Coronary artery (tissue), 2 donors: ENCODE data around the gene SV2C.

Experiments
- DNase-seq: peaks from one replicate; pipeline ENCODE4 v3.0.0-alpha.2; 2017; ENCODE audit warnings: low spot score
- H3K27ac ChIP-seq, 2 donors: fragments of 200-600 bp; sonication (generic); one replicate each; pipeline ENCODE4 v1.5.1; 2016 to 2019
- H3K4me3 ChIP-seq: fragments of 200-600 bp; sonication (generic); 2 replicates; pipeline ENCODE4 v1.5.1; 2016; ENCODE audit warnings: mild to moderate bottlenecking, moderate library complexity
- TF ChIP-seq, protein P1 (sequence below): fragments of 200-600 bp; sonication (generic); IDR thresholded peaks from one replicate; pipeline ENCODE4 v1.5.1; 2019; ENCODE audit warnings: antibody characterized with exemption

Gene SV2C

DNA sequence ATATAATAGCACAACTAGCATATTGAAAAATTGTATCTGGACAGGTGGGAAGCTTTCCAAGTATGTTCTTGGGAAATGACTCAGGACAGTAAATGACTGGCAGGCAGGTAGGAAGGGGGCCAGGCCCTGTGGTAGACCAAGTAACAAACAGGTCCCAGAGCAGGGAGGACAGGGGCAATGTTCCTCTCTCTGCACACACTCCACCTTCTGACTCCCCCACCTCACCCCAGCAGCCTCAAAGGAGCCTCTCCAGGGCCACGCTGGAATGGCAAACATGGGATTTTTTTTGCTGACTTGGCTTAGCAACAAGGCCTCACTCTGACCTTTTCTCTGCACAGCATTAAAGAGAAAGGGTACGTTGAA is 288.8 kb downstream of the SV2C start:
- TF ChIP-seq, protein P1, sequence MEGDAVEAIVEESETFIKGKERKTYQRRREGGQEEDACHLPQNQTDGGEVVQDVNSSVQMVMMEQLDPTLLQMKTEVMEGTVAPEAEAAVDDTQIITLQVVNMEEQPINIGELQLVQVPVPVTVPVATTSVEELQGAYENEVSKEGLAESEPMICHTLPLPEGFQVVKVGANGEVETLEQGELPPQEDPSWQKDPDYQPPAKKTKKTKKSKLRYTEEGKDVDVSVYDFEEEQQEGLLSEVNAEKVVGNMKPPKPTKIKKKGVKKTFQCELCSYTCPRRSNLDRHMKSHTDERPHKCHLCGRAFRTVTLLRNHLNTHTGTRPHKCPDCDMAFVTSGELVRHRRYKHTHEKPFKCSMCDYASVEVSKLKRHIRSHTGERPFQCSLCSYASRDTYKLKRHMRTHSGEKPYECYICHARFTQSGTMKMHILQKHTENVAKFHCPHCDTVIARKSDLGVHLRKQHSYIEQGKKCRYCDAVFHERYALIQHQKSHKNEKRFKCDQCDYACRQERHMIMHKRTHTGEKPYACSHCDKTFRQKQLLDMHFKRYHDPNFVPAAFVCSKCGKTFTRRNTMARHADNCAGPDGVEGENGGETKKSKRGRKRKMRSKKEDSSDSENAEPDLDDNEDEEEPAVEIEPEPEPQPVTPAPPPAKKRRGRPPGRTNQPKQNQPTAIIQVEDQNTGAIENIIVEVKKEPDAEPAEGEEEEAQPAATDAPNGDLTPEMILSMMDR = no peak
- no peak overlapping the region for H3K4me3 ChIP-seq
- H3K27ac ChIP-seq = no peak overlapping the region
- no peak for DNase-seq

DNA sequence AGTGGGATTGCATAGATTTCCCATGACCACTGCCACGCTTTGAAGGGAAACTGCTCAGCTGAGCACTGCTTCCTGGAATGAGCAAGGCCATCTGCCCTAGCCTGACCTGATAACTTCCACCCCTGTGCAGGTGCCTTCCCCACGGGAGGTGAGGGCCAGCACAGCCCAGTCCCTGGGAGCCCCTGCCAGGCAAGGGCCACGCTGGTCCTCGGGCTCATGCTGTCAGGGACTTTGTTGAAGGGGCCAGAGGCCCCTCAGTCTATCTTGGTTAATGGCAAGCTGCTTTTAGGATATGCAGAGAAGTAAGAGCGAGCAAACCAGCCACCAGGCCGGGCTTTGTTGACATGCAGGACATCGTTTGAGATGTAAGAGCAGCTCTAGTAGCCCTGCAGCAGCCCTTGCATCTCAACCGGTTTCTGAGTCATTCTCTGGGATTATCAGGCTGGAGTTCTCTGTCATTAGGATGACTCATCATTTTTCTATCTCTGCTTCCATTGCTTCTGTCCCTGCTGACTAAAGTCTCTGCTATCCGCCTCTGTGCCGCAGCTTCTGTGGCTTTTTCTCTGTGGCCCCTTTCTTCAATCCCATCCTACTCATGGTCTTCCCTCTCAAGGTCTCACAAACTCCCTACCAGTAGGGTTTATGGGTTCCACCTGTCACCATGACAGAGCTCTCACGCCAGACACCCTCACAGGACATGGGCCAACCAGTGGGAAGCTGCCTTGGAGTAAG is 289.3 kb downstream of the SV2C start:
- TF ChIP-seq, protein P1 = no peak
- Histone ChIP-seq H3K4me3 (no peak overlapping the region), H3K27ac (no peak overlapping the region)
- no peak for DNase-seq

DNA sequence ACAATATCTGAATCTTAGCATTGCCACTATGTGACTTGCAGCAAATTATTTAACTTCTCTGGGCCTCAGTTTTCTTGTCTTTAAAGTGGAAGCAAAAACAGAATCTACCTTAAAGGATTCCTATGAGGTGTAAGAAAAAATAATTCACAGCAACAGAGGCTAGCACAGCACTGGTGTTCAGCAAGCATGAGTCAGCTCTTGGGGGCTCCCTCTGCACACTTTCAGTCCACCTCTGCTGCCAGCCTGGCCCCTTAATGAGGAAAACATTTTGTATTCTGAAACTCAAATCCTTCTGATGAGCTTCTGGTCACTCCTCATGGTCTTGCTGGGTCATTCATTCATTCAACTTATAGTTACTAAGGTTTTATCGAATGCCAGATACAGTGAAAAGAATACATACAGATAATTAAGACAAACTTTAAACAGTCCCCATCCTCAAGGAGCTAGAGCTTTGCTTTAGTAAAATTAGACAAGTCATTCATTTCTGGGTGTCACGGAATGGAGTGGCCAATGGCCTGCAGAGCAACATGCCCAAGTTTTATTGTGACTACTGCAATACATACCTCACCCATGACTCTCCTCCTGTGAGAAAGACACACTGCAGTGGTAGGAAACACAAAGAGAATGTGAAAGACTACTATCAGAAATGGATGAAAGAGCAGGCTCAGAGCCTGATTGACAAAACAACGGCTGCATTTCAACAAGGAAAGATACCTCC is 293.1 kb downstream of the SV2C start:
- no peak for DNase-seq
- no peak overlapping the region for H3K4me3 ChIP-seq
- H3K27ac ChIP-seq = no peak overlapping the region
- TF ChIP-seq, protein P1 = no peak

DNA sequence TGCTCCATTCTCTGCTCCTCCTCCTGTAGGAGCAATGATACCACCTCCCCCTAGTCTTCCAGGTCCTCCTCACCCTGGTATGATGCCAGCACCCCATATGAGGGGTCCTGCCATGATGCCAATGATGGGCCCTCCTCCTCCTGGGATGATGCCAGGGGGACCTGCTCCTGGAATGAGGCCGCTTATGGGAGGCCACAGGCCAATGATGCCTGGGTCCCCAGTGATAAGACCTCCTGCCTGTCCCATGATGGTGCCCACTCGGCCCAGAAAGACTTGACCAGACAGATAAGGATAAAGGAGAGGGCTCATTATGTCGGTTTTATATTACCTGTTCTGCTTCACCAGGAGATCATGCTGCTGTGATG is 293.7 kb downstream of the SV2C start:
- Histone ChIP-seq H3K4me3 (no peak overlapping the region), H3K27ac (no peak overlapping the region)

DNA sequence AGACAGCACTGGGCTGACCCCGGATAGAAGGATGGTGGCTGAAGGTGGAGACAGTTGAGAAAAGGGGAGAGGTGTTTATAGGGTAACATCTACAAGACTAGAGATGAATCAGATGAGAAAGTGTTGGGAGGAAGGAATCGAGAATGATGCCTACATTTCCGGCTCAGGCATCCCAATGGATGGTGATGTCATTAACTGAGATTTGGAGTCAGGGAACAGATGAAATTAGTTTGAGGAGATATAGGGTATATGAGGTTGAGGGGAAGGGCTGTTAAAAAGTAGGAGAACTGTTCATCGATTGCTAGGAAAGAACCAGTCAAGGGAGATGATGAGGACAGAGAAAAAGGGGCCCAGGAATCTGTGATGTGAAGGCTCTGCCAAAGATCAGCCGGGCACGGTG is 295.2 kb downstream of the SV2C start:
- no peak overlapping the region for H3K4me3 ChIP-seq
- TF ChIP-seq, protein P1 = no peak
- H3K27ac ChIP-seq = no peak overlapping the region
- no peak for DNase-seq

More for the DNA sequence above, 293.7 kb downstream of the SV2C start:
- DNase-seq = no peak
- TF ChIP-seq, protein P1 = no peak

DNA sequence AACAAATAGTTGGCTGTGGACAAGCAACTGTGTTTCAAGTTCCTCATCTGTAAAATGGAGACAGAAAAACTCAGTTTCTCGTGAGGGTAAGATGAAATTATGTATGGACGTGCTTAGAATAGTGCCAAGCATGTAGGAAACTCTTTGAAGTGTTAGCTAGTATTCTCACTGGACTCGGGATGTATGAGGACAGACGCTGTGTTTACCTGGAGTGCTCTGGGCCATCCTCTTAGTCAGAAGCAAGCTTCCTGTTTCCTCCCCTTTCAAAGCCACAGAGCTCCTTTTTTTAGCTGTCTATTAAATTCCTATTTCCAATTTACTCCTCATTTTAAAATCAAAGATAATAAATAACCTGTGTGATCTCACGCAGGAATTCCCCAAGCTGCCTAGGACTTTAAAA is 296.1 kb downstream of the SV2C start:
- Histone ChIP-seq H3K4me3 (no peak overlapping the region), H3K27ac (no peak overlapping the region)
- no peak for DNase-seq
- TF ChIP-seq, protein P1 = no peak

DNA sequence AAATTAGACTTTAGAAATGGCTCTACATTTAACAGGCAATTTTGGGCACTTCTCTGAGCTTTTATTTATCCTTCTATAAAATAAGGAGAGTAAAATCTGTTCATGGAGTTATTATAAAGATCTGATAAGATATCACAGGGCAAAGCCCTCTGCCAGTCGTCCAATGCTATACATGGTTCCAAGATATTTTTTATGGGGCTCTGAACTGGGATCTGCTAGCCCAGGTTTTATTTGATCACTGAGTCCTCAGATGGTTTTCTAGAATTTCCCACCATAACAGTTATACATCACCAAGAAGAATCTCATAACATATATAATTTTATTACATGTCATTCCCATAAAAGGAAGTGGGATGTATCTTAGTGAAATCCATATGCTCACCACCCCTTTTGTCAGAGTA is 296.7 kb downstream of the SV2C start:
- no peak for DNase-seq
- Histone ChIP-seq H3K27ac (no peak overlapping the region), H3K4me3 (no peak overlapping the region)
- TF ChIP-seq, protein P1 = no peak
